Measurements from ENCODE around the gene TAF11. TPM values are rescaled to one million over a fixed set of nuclear protein-coding genes. Genes with fewer than 3 reads are reported as not detected.
A peak's percentile ranks its signal among the peaks of the same experiment; 100 is the strongest.
"Not testable (repeated sequence)": the region's sequence is repeated elsewhere in the genome, so short reads cannot be mapped to it uniquely, and the experiment has no call there.

The TAF11 gene
- total RNA-seq = 10 to 100 TPM; 16.9 to 33.9 (median 26.4) TPM

DNA sequence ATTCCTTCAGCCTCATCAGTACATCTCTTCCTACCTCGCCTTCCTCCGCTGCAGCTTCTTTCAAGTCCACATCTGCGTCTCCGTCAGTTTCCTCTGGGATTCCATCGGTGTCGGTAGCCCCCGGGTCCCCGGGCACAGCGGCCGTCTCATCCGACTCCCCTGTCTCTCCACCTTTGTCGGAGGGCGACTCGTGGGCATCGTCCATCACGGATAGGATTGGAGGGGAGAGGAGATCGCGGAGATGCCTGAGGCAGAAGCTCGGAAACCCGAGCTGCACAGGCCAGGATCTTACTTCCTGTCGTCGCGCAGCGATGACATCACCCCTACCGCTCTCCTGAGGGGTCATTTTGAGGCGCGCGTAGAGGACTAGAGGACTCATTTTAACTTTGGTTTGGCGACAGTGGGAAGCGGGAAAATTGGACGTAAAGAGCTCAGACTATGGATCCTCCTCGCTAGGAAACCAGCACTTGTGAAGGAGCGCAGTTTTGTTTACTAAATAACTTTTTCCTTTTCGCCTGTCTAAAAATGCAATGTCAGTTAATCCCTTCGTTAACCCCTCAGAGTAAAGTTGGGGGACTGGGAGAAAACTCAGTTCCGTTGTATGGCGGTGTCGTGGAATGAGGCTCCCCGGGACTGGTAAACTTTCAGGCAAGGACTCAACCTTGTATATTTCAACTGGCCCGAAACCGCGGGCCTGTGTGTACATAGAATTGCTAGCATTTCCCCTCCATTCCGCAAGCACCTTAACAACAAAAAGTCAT, at the start of gene TAF11:
TSS of gene TAF11 (minus strand) at position 290 of the 761 bp plus-strand sequence. CDS start at position 205, 85 bp downstream.
- Histone ChIP-seq H3K4me3 (peak within 1 kb of the TSS; percentile 98), H3K27me3 (no peaks in the 10 kb centered on the region), H3K4me1 (peaks cover 58% of the 10 kb centered on the region), H3K36me3 (peaks cover 4% of the 10 kb centered on the region), H3K27ac (peak within 1 kb of the TSS; percentile 91), H3K9me3 (no peaks in the 10 kb centered on the region)
- under 1% methylated on average over 30 of the region's 43 CpGs for WGBS
- DNase-seq (ENCODE audit: low spot score in 2 of 2) = peak; percentile 96
- TF ChIP-seq, protein P1, sequence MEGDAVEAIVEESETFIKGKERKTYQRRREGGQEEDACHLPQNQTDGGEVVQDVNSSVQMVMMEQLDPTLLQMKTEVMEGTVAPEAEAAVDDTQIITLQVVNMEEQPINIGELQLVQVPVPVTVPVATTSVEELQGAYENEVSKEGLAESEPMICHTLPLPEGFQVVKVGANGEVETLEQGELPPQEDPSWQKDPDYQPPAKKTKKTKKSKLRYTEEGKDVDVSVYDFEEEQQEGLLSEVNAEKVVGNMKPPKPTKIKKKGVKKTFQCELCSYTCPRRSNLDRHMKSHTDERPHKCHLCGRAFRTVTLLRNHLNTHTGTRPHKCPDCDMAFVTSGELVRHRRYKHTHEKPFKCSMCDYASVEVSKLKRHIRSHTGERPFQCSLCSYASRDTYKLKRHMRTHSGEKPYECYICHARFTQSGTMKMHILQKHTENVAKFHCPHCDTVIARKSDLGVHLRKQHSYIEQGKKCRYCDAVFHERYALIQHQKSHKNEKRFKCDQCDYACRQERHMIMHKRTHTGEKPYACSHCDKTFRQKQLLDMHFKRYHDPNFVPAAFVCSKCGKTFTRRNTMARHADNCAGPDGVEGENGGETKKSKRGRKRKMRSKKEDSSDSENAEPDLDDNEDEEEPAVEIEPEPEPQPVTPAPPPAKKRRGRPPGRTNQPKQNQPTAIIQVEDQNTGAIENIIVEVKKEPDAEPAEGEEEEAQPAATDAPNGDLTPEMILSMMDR (IDR thresholded peaks at IDR 0.05) = no peak
- peak; percentile 59 to 88 for TF ChIP-seq POLR2A (IDR thresholded peaks at IDR 0.05)
- TF ChIP-seq POLR2AphosphoS5 (IDR thresholded peaks at IDR 0.05) = peak; percentile 76 to 98 (median 93)

DNA sequence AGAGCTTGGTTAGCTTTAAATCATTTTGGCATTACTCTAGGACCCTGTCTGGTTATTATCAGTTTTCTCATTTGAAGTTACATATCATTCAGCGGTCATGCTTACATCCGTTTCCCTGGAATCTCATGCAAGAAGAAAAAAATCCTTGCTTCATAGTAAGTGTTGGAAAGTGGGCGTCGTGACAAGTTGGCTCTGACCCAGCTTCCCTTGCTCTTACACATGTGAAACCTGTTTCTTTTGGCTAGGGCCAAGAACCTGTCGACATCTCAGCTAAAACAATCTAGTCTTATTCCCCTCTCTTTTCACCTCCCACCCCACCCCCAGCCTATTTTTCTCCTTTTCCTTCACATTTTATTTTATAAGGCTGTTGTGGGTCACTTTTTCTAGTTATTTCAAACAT, 46.7 kb upstream of the TAF11 start:
- TF ChIP-seq EP300 (IDR thresholded peaks at IDR 0.05) = no peak
- TF ChIP-seq POLR2AphosphoS5 (IDR thresholded peaks at IDR 0.05) = no peak
- TF ChIP-seq POLR2A (IDR thresholded peaks at IDR 0.05) = no peak
- TF ChIP-seq, protein P1 (IDR thresholded peaks at IDR 0.05) = no peak
- DNase-seq (ENCODE audit: low spot score in 2 of 2) = peak; percentile 78 to 79
- WGBS = 35% methylated on average over 5 of the region's 5 CpGs
- Histone ChIP-seq H3K9me3 (no peaks in the 10 kb centered on the region), H3K27ac (no peak overlapping the region), H3K4me3 (no peak overlapping the region), H3K36me3 (no peaks in the 10 kb centered on the region), H3K4me1 (peaks cover 8% of the 10 kb centered on the region), H3K27me3 (no peaks in the 10 kb centered on the region)

DNA sequence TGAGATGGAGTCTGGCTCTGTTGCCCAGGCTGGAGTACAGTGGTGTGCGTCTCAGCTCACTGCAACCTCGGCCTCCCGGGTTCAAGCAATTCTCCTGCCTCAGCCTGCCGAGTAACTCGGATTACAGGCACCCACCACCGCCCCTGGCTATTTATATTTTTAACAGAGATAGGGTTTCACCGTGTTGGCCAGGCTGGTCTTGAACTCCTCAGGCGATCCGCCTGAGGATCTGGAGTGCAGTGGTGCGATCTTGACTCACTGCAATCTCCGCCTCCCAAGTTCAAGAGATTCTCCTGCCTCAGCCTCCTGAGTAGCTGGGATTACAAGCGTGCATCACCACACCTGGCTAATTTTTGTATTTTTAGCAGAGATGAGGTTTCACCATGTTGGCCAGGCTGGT, 44.4 kb upstream of the TAF11 start:
- not testable (repeated sequence) for DNase-seq (ENCODE audit: low spot score in 2 of 2)

GRCh38 chr6:34930221-34930620, 42.4 kb upstream of the TAF11 start:
- TF ChIP-seq EP300 (IDR thresholded peaks at IDR 0.05) = no peak
- TF ChIP-seq POLR2AphosphoS5 (IDR thresholded peaks at IDR 0.05) = no peak
- TF ChIP-seq, protein P1 (IDR thresholded peaks at IDR 0.05) = no peak
- no peak for TF ChIP-seq POLR2A (IDR thresholded peaks at IDR 0.05)
- Histone ChIP-seq H3K4me1 (peaks cover 8% of the 10 kb centered on the region), H3K9me3 (no peaks in the 10 kb centered on the region), H3K27ac (no peak overlapping the region), H3K36me3 (no peaks in the 10 kb centered on the region), H3K27me3 (no peaks in the 10 kb centered on the region), H3K4me3 (no peak overlapping the region)
- 62% methylated on average over 3 of the region's 3 CpGs for WGBS
- no peak for DNase-seq (ENCODE audit: low spot score in 2 of 2)

More for the DNA sequence above, 44.4 kb upstream of the TAF11 start:
- not testable (repeated sequence) for H3K27me3 ChIP-seq, H3K36me3 ChIP-seq, H3K9me3 ChIP-seq, H3K4me1 ChIP-seq, H3K27ac ChIP-seq, H3K4me3 ChIP-seq
- WGBS = 98% methylated on average over 12 of the region's 12 CpGs

DNA sequence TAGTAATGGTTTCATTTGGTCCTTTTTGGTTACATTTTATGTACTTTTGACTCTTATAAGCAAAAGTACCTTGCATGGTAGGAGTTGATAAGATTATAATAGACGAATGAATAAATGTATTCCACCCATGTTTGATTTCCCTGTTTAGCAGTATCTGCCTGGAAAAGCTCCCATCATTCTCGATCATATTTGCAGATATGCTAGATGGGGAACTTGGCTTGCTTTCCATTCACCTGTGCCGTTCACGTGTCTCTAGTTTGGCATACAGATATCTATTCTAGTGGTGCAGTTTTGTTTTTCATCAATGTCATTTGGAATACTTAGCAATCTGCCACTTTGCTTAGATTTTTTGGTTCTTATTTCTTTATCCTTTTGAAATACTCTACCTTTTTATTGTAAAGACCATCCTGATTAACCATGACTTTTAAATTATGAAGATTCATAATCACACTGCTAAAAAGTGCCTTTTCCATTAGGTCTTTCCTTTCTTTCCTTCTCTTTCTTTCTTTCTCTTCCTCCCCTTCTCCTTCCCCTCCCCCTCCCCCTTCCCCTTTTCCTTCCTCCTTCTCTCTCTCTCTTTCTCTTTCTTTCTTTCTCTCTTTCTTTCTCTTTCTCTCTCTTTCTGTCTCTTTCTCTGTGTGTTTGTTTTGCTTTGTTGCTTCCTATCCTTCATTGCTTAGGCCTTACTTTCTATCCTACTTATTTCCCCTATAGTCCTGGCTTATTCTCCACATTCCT, 41.6 kb upstream of the TAF11 start:
- no peaks in the 10 kb centered on the region for H3K9me3 ChIP-seq
- no peak overlapping the region for H3K4me3 ChIP-seq
- H3K36me3 ChIP-seq = no peaks in the 10 kb centered on the region
- DNase-seq (ENCODE audit: low spot score in 2 of 2) = no peak
- TF ChIP-seq POLR2AphosphoS5 (IDR thresholded peaks at IDR 0.05) = no peak
- TF ChIP-seq, protein P1 (IDR thresholded peaks at IDR 0.05) = no peak
- TF ChIP-seq POLR2A (IDR thresholded peaks at IDR 0.05) = no peak
- TF ChIP-seq EP300 (IDR thresholded peaks at IDR 0.05) = no peak
- WGBS = 62% methylated on average over 4 of the region's 4 CpGs
- peaks cover 3% of the 10 kb centered on the region for H3K4me1 ChIP-seq
- H3K27ac ChIP-seq = no peak overlapping the region
- no peaks in the 10 kb centered on the region for H3K27me3 ChIP-seq
